ENCODE measurements around the gene C4orf50. TPM values are rescaled to one million over a fixed set of nuclear protein-coding genes. Genes with fewer than 3 reads are reported as not detected.

The C4orf50 gene
- total RNA-seq, 1 donor from 2014 or later = not detected

- DNase-seq = no peak
- intact Hi-C loops (cut with micrococcal nuclease) = no loop called here
- no peak overlapping the region for H3K27ac ChIP-seq (replicated peaks)
- H3K9me3 ChIP-seq (replicated peaks) = no peaks in the 10 kb centered on the region
- TF ChIP-seq CTCF (IDR thresholded peaks at IDR 0.05; ENCODE audit: borderline replicate concordance) = no peak
- peaks cover 97% of the 10 kb centered on the region for H3K27me3 ChIP-seq (ENCODE audit: low read depth)
- H3K4me1 ChIP-seq = no peaks in the 10 kb centered on the region
- H3K36me3 ChIP-seq = no peaks in the 10 kb centered on the region
- H3K4me3 ChIP-seq = no peak overlapping the region
Observed at GRCh38 chr4:6017800-6018199, 431 bp downstream of the C4orf50 start.

DNA sequence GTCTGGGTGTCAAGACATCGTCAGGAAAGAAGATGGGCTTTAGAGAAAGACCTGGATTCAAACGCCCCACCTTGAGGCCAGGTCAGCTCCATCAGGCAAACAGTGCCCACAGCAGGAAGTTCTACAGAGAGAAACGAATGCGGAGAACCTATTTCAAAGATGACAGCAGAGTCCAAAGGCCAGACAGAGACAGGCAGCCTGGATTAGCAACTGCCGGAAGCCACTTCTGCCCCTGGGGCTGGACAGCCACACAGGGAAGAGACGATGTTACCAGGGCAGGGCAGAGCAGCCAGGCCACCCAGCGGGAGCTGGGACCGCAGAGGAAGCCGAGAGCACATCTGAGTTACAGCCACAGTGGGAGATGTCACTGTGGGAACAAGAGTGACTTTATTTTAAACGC is 1.2 kb downstream of the C4orf50 start:
- Histone ChIP-seq H3K4me1 (no peaks in the 10 kb centered on the region), H3K27ac (replicated peaks) (no peak overlapping the region), H3K4me3 (no peak overlapping the region), H3K36me3 (no peaks in the 10 kb centered on the region), H3K9me3 (replicated peaks) (no peaks in the 10 kb centered on the region), H3K27me3 (ENCODE audit: low read depth) (peaks cover 97% of the 10 kb centered on the region)
- DNase-seq = no peak
- intact Hi-C loops (cut with micrococcal nuclease) = no loop called here
- no peak for TF ChIP-seq CTCF (IDR thresholded peaks at IDR 0.05; ENCODE audit: borderline replicate concordance)

DNA sequence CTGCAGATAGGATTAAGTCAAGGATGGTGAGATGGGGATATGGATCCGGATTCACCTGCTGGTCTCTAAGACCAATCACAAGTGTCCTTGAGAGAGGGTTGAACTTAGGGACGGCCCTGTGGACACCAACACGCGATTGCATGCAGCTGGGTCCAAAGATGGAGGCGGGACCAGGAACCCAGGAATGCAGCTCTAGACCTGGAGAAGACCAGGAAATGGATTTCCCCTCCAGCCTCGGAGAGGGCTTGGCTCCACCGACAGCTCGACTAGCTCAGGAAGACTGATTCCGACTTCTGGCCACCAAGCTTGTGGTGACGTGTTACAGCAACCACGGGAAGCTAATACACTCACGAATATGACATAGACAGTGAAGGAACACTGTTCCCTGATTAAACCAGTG is 4.7 kb downstream of the C4orf50 start:
- no peak for DNase-seq
- Histone ChIP-seq H3K36me3 (no peaks in the 10 kb centered on the region), H3K9me3 (replicated peaks) (no peaks in the 10 kb centered on the region), H3K27me3 (ENCODE audit: low read depth) (peaks cover 96% of the 10 kb centered on the region), H3K4me1 (no peaks in the 10 kb centered on the region), H3K4me3 (no peak overlapping the region), H3K27ac (replicated peaks) (no peak overlapping the region)
- intact Hi-C loops (cut with micrococcal nuclease) = no loop called here
- no peak for TF ChIP-seq CTCF (IDR thresholded peaks at IDR 0.05; ENCODE audit: borderline replicate concordance)

GRCh38 chr4:6012200-6012599 is 6.0 kb downstream of the C4orf50 start:
- Histone ChIP-seq H3K4me1 (no peaks in the 10 kb centered on the region), H3K27ac (replicated peaks) (no peak overlapping the region), H3K27me3 (ENCODE audit: low read depth) (peaks cover 96% of the 10 kb centered on the region), H3K4me3 (no peak overlapping the region), H3K36me3 (no peaks in the 10 kb centered on the region), H3K9me3 (replicated peaks) (no peaks in the 10 kb centered on the region)
- no peak for DNase-seq
- TF ChIP-seq CTCF (IDR thresholded peaks at IDR 0.05; ENCODE audit: borderline replicate concordance) = no peak
- intact Hi-C loops (cut with micrococcal nuclease) = no loop called here

DNA sequence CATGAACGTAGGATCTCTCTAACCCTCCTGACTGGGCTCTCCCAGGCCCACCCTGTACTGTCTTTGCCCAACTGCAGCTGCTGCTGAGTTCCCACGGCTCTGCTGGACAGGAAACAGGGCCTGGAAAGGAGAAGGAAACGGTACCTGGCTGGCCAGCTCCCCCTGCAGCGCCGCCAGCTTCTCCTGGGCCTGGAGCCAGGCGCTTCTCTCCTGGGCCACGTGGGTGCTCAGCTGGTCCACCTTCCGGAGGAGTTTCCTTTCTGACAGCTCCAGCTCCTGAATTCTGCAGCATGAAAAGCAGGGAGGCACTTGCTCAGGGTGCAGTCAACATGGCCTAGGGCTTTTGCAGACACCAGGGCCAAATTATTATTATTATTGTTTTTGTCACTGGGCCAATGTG is 6.5 kb downstream of the C4orf50 start:
- Histone ChIP-seq H3K4me3 (no peak overlapping the region), H3K9me3 (replicated peaks) (no peaks in the 10 kb centered on the region), H3K36me3 (no peaks in the 10 kb centered on the region), H3K27me3 (ENCODE audit: low read depth) (peaks cover 96% of the 10 kb centered on the region), H3K27ac (replicated peaks) (no peak overlapping the region), H3K4me1 (no peaks in the 10 kb centered on the region)
- no peak for DNase-seq
- intact Hi-C loops (cut with micrococcal nuclease) = no loop called here
- TF ChIP-seq CTCF (IDR thresholded peaks at IDR 0.05; ENCODE audit: borderline replicate concordance) = no peak

- no peaks in the 10 kb centered on the region for H3K9me3 ChIP-seq (replicated peaks)
- peaks cover 96% of the 10 kb centered on the region for H3K27me3 ChIP-seq (ENCODE audit: low read depth)
- no peak overlapping the region for H3K4me3 ChIP-seq
- TF ChIP-seq CTCF (IDR thresholded peaks at IDR 0.05; ENCODE audit: borderline replicate concordance) = no peak
- H3K36me3 ChIP-seq = no peaks in the 10 kb centered on the region
- intact Hi-C loops (cut with micrococcal nuclease) = no loop called here
- no peaks in the 10 kb centered on the region for H3K4me1 ChIP-seq
- DNase-seq = no peak
- H3K27ac ChIP-seq (replicated peaks) = no peak overlapping the region
Observed at GRCh38 chr4:6011271-6011671, 7.0 kb downstream of the C4orf50 start.

Measured in left ventricle myocardium inferior (tissue), 1 donor.